MM.1S (cell line): ENCODE measurements around the gene ANXA6.

ENCODE experiments used
- DNase-seq: peaks from one replicate; pipeline ENCODE4 v3.0.0-alpha.2; 2015
- H2AFZ ChIP-seq: fragments of 300-600 bp; sonication (generic); 2 replicates; pipeline ENCODE4 v1.6.0; 2016; ENCODE audit warnings: antibody characterized with exemption, low read length
- H3F3A ChIP-seq: fragments of 300-600 bp; sonication (generic); 2 replicates; pipeline ENCODE4 v1.6.1; 2016; ENCODE audit warnings: mild to moderate bottlenecking, antibody characterized with exemption, low read length, moderate library complexity, mixed read lengths; ENCODE audit not compliant: insufficient read depth
- H3K27ac ChIP-seq: fragments of 300-600 bp; sonication (generic); 2 replicates; pipeline ENCODE4 v1.5.1; 2016; ENCODE audit warnings: mild to moderate bottlenecking, low read length
- H3K27me3 ChIP-seq: fragments of 300-600 bp; sonication (generic); replicated peaks from 2 replicates; pipeline ENCODE4 v1.6.0; 2016; ENCODE audit warnings: low read length; ENCODE audit not compliant: insufficient read depth
- H3K36me3 ChIP-seq: fragments of 300-600 bp; sonication (generic); replicated peaks from 2 replicates; pipeline ENCODE4 v1.6.1; 2016; ENCODE audit warnings: mild to moderate bottlenecking, low read length, mixed read lengths; ENCODE audit not compliant: insufficient read depth
- H3K4me1 ChIP-seq: fragments of 300-600 bp; sonication (generic); 2 replicates; pipeline ENCODE4 v1.6.1; 2016; ENCODE audit warnings: low read length, mixed read lengths
- H3K4me2 ChIP-seq: fragments of 300-600 bp; sonication (generic); 2 replicates; pipeline ENCODE4 v1.6.0; 2016; ENCODE audit warnings: low read depth, low read length
- H3K4me3 ChIP-seq: fragments of 300-600 bp; sonication (generic); 2 replicates; pipeline ENCODE4 v1.5.1; 2016; ENCODE audit warnings: low read length, mixed read lengths
- H3K79me2 ChIP-seq: fragments of 300-600 bp; sonication (generic); 2 replicates; pipeline ENCODE4 v1.6.1; 2016; ENCODE audit warnings: mixed run types, low read length, mixed read lengths
- H3K9ac ChIP-seq: fragments of 300-600 bp; sonication (generic); 2 replicates; pipeline ENCODE4 v1.6.1; 2016; ENCODE audit warnings: low read length, mixed read lengths
- H3K9me2 ChIP-seq: fragments of 300-600 bp; sonication (generic); replicated peaks from 2 replicates; pipeline ENCODE4 v1.6.1; 2016; ENCODE audit warnings: mild to moderate bottlenecking, low read length, mixed read lengths; ENCODE audit not compliant: insufficient read depth
- H3K9me3 ChIP-seq: fragments of 300-600 bp; sonication (generic); replicated peaks from 2 replicates; pipeline ENCODE4 v1.6.1; 2016; ENCODE audit warnings: mild to moderate bottlenecking, low read length, mixed read lengths; ENCODE audit not compliant: insufficient read depth
- H4K20me1 ChIP-seq: fragments of 300-600 bp; sonication (generic); 2 replicates; pipeline ENCODE4 v1.6.1; 2016; ENCODE audit warnings: mild to moderate bottlenecking, low read length, moderate library complexity, mixed read lengths; ENCODE audit not compliant: insufficient read depth
- CTCF ChIP-seq: fragments of 300-600 bp; sonication (generic); IDR thresholded peaks from 2 replicates; pipeline ENCODE4 v1.5.1; 2016; ENCODE audit warnings: antibody characterized with exemption, low read length, mixed read lengths
- EZH2 ChIP-seq: fragments of 300-600 bp; sonication (generic); optimal IDR thresholded peaks from 2 replicates; pipeline ENCODE3; 2017; ENCODE audit warnings: low read depth, mild to moderate bottlenecking, antibody characterized with exemption, low read length, mixed read lengths
- EZH2phosphoT487 ChIP-seq: fragments of 300-600 bp; sonication (generic); IDR thresholded peaks from 2 replicates; pipeline ENCODE4 v1.6.1; 2018; ENCODE audit warnings: antibody characterized with exemption, low read length

Gene ANXA6

GRCh38 chr5:151162776-151163175, 5.2 kb upstream of the ANXA6 start:
- Histone ChIP-seq H3K27me3 (no peaks in the 10 kb centered on the region), H2AFZ (no peak overlapping the region), H3K4me1 (peaks cover 13% of the 10 kb centered on the region), H3K4me2 (no peak overlapping the region), H3K36me3 (no peaks in the 10 kb centered on the region), H3K9me2 (no peaks in the 10 kb centered on the region), H3F3A (no peaks in the 10 kb centered on the region; the same call in 1 of the 2 replicates), H4K20me1 (no peaks in the 10 kb centered on the region), H3K9me3 (no peaks in the 10 kb centered on the region), H3K79me2 (peaks cover 7% of the 10 kb centered on the region), H3K9ac (no peak overlapping the region), H3K4me3 (no peak overlapping the region), H3K27ac (no peak overlapping the region)
- TF ChIP-seq EZH2phosphoT487, result no peak
- no peak for TF ChIP-seq EZH2
- no peak for TF ChIP-seq CTCF
- DNase-seq, result no peak

- Histone ChIP-seq H4K20me1 (no peaks in the 10 kb centered on the region), H3K4me2 (no peak overlapping the region), H3K9me2 (no peaks in the 10 kb centered on the region), H3K79me2 (peaks cover 37% of the 10 kb centered on the region), H3K9ac (no peak overlapping the region), H3K9me3 (no peaks in the 10 kb centered on the region), H3K36me3 (no peaks in the 10 kb centered on the region), H3K27ac (no peak overlapping the region), H2AFZ (no peak overlapping the region), H3K4me3 (no peak overlapping the region), H3K4me1 (peaks cover 17% of the 10 kb centered on the region), H3F3A (peaks cover 20% of the 10 kb centered on the region), H3K27me3 (no peaks in the 10 kb centered on the region)
- no peak for DNase-seq
- TF ChIP-seq EZH2phosphoT487, result no peak
- no peak for TF ChIP-seq CTCF
- TF ChIP-seq EZH2, result no peak
These were observed 2.2 kb upstream of the ANXA6 start for GRCh38 chr5:151159649-151160373.

GRCh38 chr5:151158287-151158661, 695 bp upstream of the ANXA6 start:
- Histone ChIP-seq H3K79me2 (peaks cover 52% of the 10 kb centered on the region), H3K9ac (peak overlapping the region; percentile 80; the same call in 1 of the 2 replicates), H3K36me3 (no peaks in the 10 kb centered on the region), H3K4me2 (peak overlapping the region; percentile 98), H4K20me1 (no peaks in the 10 kb centered on the region), H2AFZ (peak overlapping the region; percentile 97), H3K9me3 (no peaks in the 10 kb centered on the region), H3K27ac (no peak overlapping the region), H3F3A (peaks cover 20% of the 10 kb centered on the region), H3K4me3 (peak overlapping the region; percentile 97), H3K9me2 (no peaks in the 10 kb centered on the region), H3K27me3 (no peaks in the 10 kb centered on the region), H3K4me1 (peaks cover 27% of the 10 kb centered on the region)
- DNase-seq, result no peak
- TF ChIP-seq EZH2 (no peak), EZH2phosphoT487 (no peak), CTCF (no peak)
